SU-DHL-6 (cell line): ENCODE measurements around the gene KRT75.

Source experiments
- H2AFZ ChIP-seq: fragments of 200-600 bp; sonication (generic); 2 replicates; pipeline ENCODE4 v1.6.1; 2014; ENCODE audit warnings: low read depth, mild to moderate bottlenecking, moderate library complexity, mixed read lengths, antibody characterized with exemption, low read length; ENCODE audit not compliant: severe bottlenecking
- H3F3A ChIP-seq: fragments of 200-600 bp; shearing (Covaris generic); 2 replicates; pipeline ENCODE4 v1.6.0; 2016; ENCODE audit warnings: antibody characterized with exemption, mild to moderate bottlenecking; ENCODE audit not compliant: insufficient read depth
- H3K27ac ChIP-seq: fragments of 200-600 bp; sonication (generic); 2 replicates; pipeline ENCODE4 v1.5.1; 2016; ENCODE audit warnings: low read depth, mild to moderate bottlenecking, low read length, moderate library complexity, mixed read lengths
- H3K27me3 ChIP-seq: fragments of 200-600 bp; sonication (generic), shearing (Covaris generic); 2 replicates; pipeline ENCODE4 v1.6.0; 2014; ENCODE audit warnings: mild to moderate bottlenecking, low read length
- H3K36me3 ChIP-seq: fragments of 200-600 bp; sonication (generic); 2 replicates; pipeline ENCODE4 v1.6.1; 2014; ENCODE audit warnings: mild to moderate bottlenecking, low read length, mixed read lengths
- H3K4me2 ChIP-seq: fragments of 300-600, 200-600 bp; shearing (Covaris generic), sonication (generic); 2 replicates; pipeline ENCODE4 v1.6.0; 2014; ENCODE audit warnings: low read length, low read depth, mild to moderate bottlenecking; ENCODE audit not compliant: poor library complexity, severe bottlenecking
- H3K4me3 ChIP-seq: fragments of 200-600 bp; sonication (generic); 2 replicates; pipeline ENCODE4 v1.5.1; 2014; ENCODE audit warnings: antibody characterized with exemption, low read length, mild to moderate bottlenecking, mixed read lengths; ENCODE audit not compliant: insufficient read depth, poor library complexity, severe bottlenecking
- H3K79me2 ChIP-seq: fragments of 200-600 bp; sonication (generic); 2 replicates; pipeline ENCODE4 v1.6.1; 2014; ENCODE audit warnings: mild to moderate bottlenecking, low read length, moderate library complexity; ENCODE audit not compliant: insufficient read depth
- H3K9ac ChIP-seq: fragments of 200-600 bp; sonication (generic); 2 replicates; pipeline ENCODE4 v1.7.0; 2014; ENCODE audit warnings: mild to moderate bottlenecking, low read length
- H3K9me2 ChIP-seq: fragments of 200-600 bp; sonication (generic); replicated peaks from 2 replicates; pipeline ENCODE4 v1.6.1; 2014; ENCODE audit warnings: low read length; ENCODE audit not compliant: insufficient read depth
- H3K9me3 ChIP-seq: fragments of 200-600 bp; sonication (generic); 2 replicates; pipeline ENCODE4 v1.6.1; 2014; ENCODE audit warnings: low read length, mixed read lengths; ENCODE audit not compliant: insufficient read depth
- H4K20me1 ChIP-seq: fragments of 200-600 bp; sonication (generic); 2 replicates; pipeline ENCODE4 v1.6.1; 2014; ENCODE audit warnings: low read depth, mild to moderate bottlenecking, antibody characterized with exemption, low read length, moderate library complexity, mixed read lengths
- CTCF ChIP-seq: fragments of 200-600 bp; sonication (generic); IDR thresholded peaks from one replicate; pipeline ENCODE4 v1.5.1; 2017; ENCODE audit warnings: antibody characterized with exemption, mild to moderate bottlenecking, low read length, moderate library complexity; ENCODE audit not compliant: insufficient read depth, poor library complexity, severe bottlenecking
- EZH2phosphoT487 ChIP-seq: fragments of 200-600 bp; sonication (generic), shearing (Covaris generic); conservative IDR thresholded peaks from 2 replicates; pipeline ENCODE4 v1.6.1; 2018; ENCODE audit warnings: mild to moderate bottlenecking, antibody characterized with exemption, low read length, moderate library complexity, mixed read lengths

The KRT75 gene

GRCh38 chr12:52464897-52465296 lies 30.7 kb upstream of the KRT75 start:
- H4K20me1 ChIP-seq: no peaks in the 10 kb centered on the region
- H3K9ac ChIP-seq: no peak overlapping the region
- no peak overlapping the region for H2AFZ ChIP-seq
- H3K27ac ChIP-seq: no peak overlapping the region
- H3K36me3 ChIP-seq: no peaks in the 10 kb centered on the region
- H3K9me2 ChIP-seq: no peaks in the 10 kb centered on the region
- H3K79me2 ChIP-seq: no peaks in the 10 kb centered on the region
- no peak overlapping the region for H3K4me2 ChIP-seq
- H3F3A ChIP-seq: no peaks in the 10 kb centered on the region
- H3K9me3 ChIP-seq: no peaks in the 10 kb centered on the region
- TF ChIP-seq EZH2phosphoT487: no peak
- TF ChIP-seq CTCF: no peak
- H3K27me3 ChIP-seq: no peaks in the 10 kb centered on the region
- H3K4me3 ChIP-seq: no peak overlapping the region

DNA sequence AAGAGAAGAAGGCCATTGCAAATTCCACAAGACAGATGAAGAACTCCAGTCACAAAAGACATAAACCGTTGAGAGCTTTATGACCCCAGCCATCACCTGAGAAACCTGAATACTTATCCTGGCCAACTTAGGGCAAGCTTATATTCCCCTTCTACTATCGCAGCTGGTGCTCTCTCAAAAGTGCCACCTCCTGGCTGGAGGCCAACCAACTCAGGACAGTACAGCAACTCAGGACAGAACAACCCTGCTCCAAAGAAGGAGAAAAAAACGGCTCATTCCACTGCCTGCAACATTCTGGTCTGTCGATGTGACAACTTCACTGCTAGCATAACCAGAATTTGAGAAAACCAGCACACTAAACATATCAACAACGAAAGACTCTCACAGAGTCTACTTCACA lies 27.5 kb upstream of the KRT75 start:
- no peak overlapping the region for H3K9ac ChIP-seq
- H3F3A ChIP-seq: no peaks in the 10 kb centered on the region
- no peaks in the 10 kb centered on the region for H3K79me2 ChIP-seq
- H3K36me3 ChIP-seq: no peaks in the 10 kb centered on the region
- H3K4me2 ChIP-seq: no peak overlapping the region
- H3K9me3 ChIP-seq: no peaks in the 10 kb centered on the region
- H3K27ac ChIP-seq: no peak overlapping the region
- no peaks in the 10 kb centered on the region for H3K27me3 ChIP-seq
- no peak overlapping the region for H3K4me3 ChIP-seq
- no peak overlapping the region for H2AFZ ChIP-seq
- no peaks in the 10 kb centered on the region for H4K20me1 ChIP-seq
- no peaks in the 10 kb centered on the region for H3K9me2 ChIP-seq
- TF ChIP-seq EZH2phosphoT487: no peak
- TF ChIP-seq CTCF: no peak

GRCh38 chr12:52458861-52459260 lies 24.7 kb upstream of the KRT75 start:
- Histone ChIP-seq H3K27ac (no peak overlapping the region), H3F3A (no peaks in the 10 kb centered on the region), H2AFZ (no peak overlapping the region), H3K4me2 (no peak overlapping the region), H3K9ac (no peak overlapping the region), H3K9me2 (no peaks in the 10 kb centered on the region), H3K9me3 (no peaks in the 10 kb centered on the region), H3K79me2 (no peaks in the 10 kb centered on the region), H3K27me3 (no peaks in the 10 kb centered on the region), H3K36me3 (no peaks in the 10 kb centered on the region), H3K4me3 (no peak overlapping the region), H4K20me1 (no peaks in the 10 kb centered on the region)
- no peak for TF ChIP-seq EZH2phosphoT487
- TF ChIP-seq CTCF: no peak

DNA sequence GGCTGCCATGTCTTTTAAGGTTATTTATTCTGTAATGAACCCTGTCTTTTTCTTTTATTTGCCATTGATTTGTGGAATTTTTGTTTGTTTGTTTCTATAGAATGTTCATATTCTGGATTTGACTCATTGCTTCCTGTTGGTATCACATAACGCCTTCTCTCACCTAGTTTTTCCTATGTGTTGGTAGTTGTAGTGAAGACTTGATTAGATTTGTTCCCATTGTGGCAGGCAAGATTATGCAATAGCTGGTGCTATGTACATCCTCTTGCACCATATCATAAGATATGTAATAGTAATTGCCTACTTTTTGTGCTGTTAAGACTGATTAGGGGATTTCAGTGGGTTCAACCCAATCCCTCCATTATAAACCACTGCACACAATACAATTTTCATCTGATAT lies 21.6 kb upstream of the KRT75 start:
- H3K79me2 ChIP-seq: no peaks in the 10 kb centered on the region
- H3K9ac ChIP-seq: no peak overlapping the region
- no peaks in the 10 kb centered on the region for H3K9me2 ChIP-seq
- H3K4me2 ChIP-seq: no peak overlapping the region
- H3K36me3 ChIP-seq: no peaks in the 10 kb centered on the region
- no peaks in the 10 kb centered on the region for H3K9me3 ChIP-seq
- H2AFZ ChIP-seq: no peak overlapping the region
- H3K27ac ChIP-seq: no peak overlapping the region
- H4K20me1 ChIP-seq: no peaks in the 10 kb centered on the region
- no peaks in the 10 kb centered on the region for H3F3A ChIP-seq
- no peaks in the 10 kb centered on the region for H3K27me3 ChIP-seq
- H3K4me3 ChIP-seq: no peak overlapping the region
- no peak for TF ChIP-seq EZH2phosphoT487
- no peak for TF ChIP-seq CTCF
